ENCODE results near the gene SYNJ1. TPM values are rescaled to one million over a fixed set of nuclear protein-coding genes. Genes with fewer than 3 reads are reported as not detected.

The SYNJ1 gene
- total and polyA plus RNA-seq, 2 of the 13 experiments (the other 11 are each of a cell fraction or from before 2014, with no cell fraction given): 2.0 to 2.7 TPM

DNA sequence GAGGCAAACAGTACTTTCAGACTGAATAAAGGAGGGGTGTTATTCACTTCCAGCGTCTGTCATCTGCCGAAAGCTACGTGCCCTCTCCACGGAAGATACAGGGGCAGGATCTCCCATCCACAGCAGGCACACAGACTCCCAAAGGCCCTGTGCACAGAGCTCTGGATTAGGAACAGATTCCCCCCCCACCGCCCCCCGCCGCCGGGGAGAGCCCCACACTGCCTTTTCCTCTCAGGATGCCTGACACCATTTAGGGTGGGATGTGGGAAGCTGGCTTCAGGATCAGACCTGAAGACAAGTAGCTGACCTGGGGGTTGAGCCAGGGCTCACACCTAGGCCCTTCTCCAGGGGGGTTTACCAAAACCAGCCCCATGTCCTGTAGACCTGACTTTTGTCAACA is 134.1 kb downstream of the SYNJ1 start:
- H4K20me1 ChIP-seq (ENCODE audit: insufficient read depth, low read length): no peaks in the 10 kb centered on the region
- intact Hi-C loops (cut with micrococcal nuclease; ENCODE audit: unreplicated experiment): loop anchor here (10.0 kb wide), 1 partner anchor 1611 kb away; no protein-coding TSS in a partner anchor
- ATAC-seq (no peak), DNase-seq (ENCODE audit: low spot score) (no peak), FAIRE-seq (no peak)
- H3K36me3 ChIP-seq (replicated peaks in 1 of 2; ENCODE audit: control insufficient read depth in 1 of 2, insufficient read depth in 2 of 2, low read length in 2 of 2): no peaks in the 10 kb centered on the region
- peak overlapping the region; percentile 71 for H3K4me2 ChIP-seq (ENCODE audit: low read depth, low read length)
- ChIA-PET CTCF (ENCODE audit: low intra/inter-chr PET ratio, low total read pairs) (no interaction called here), POLR2A (interaction anchor here (1.2 to 1.7 kb wide), 4 partner anchors 9 to 24 kb away, joined by 4 to 9 read pairs (median 6); partner anchors contain the start of genes CFAP298 and TCP10L)
- 17% methylated on average over 5 of the region's 8 CpGs for WGBS (ENCODE audit: low lambda C conversion rate)
- in situ Hi-C loops (cut with HindIII; ENCODE audit: extremely low pct_ligation_motif_present, low pct_unique_long_range_greater_than_20kb): loop anchor here (5.0 kb wide), 1 partner anchor 181 kb away; the partner anchor contains the start of gene EVA1C
- no peak overlapping the region for H2AFZ ChIP-seq (ENCODE audit: low read length)
- peak overlapping the region; percentile 57 for H3K9ac ChIP-seq (ENCODE audit: insufficient read depth, low read depth, low read length)
- peak overlapping the region; percentile 84 for H3K27ac ChIP-seq (ENCODE audit: extremely low read length, insufficient read depth, low read length)
- no peaks in the 10 kb centered on the region for H3K9me3 ChIP-seq (ENCODE audit: low read length)
- H3K4me1 ChIP-seq (ENCODE audit: insufficient read depth, low read length): peaks cover 76% of the 10 kb centered on the region
- TF ChIP-seq MED13 (CRISPR knock-in tag; IDR thresholded peaks at IDR 0.05): no peak
- TF ChIP-seq, protein P1, sequence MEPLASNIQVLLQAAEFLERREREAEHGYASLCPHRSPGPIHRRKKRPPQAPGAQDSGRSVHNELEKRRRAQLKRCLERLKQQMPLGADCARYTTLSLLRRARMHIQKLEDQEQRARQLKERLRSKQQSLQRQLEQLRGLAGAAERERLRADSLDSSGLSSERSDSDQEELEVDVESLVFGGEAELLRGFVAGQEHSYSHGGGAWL (CRISPR knock-in tag; IDR thresholded peaks at IDR 0.05): no peak
- TF ChIP-seq RBM39 (IDR thresholded peaks at IDR 0.05; ENCODE audit: low read depth, low read length, poor library complexity, severe bottlenecking): no peak
- TF ChIP-seq, protein P2, sequence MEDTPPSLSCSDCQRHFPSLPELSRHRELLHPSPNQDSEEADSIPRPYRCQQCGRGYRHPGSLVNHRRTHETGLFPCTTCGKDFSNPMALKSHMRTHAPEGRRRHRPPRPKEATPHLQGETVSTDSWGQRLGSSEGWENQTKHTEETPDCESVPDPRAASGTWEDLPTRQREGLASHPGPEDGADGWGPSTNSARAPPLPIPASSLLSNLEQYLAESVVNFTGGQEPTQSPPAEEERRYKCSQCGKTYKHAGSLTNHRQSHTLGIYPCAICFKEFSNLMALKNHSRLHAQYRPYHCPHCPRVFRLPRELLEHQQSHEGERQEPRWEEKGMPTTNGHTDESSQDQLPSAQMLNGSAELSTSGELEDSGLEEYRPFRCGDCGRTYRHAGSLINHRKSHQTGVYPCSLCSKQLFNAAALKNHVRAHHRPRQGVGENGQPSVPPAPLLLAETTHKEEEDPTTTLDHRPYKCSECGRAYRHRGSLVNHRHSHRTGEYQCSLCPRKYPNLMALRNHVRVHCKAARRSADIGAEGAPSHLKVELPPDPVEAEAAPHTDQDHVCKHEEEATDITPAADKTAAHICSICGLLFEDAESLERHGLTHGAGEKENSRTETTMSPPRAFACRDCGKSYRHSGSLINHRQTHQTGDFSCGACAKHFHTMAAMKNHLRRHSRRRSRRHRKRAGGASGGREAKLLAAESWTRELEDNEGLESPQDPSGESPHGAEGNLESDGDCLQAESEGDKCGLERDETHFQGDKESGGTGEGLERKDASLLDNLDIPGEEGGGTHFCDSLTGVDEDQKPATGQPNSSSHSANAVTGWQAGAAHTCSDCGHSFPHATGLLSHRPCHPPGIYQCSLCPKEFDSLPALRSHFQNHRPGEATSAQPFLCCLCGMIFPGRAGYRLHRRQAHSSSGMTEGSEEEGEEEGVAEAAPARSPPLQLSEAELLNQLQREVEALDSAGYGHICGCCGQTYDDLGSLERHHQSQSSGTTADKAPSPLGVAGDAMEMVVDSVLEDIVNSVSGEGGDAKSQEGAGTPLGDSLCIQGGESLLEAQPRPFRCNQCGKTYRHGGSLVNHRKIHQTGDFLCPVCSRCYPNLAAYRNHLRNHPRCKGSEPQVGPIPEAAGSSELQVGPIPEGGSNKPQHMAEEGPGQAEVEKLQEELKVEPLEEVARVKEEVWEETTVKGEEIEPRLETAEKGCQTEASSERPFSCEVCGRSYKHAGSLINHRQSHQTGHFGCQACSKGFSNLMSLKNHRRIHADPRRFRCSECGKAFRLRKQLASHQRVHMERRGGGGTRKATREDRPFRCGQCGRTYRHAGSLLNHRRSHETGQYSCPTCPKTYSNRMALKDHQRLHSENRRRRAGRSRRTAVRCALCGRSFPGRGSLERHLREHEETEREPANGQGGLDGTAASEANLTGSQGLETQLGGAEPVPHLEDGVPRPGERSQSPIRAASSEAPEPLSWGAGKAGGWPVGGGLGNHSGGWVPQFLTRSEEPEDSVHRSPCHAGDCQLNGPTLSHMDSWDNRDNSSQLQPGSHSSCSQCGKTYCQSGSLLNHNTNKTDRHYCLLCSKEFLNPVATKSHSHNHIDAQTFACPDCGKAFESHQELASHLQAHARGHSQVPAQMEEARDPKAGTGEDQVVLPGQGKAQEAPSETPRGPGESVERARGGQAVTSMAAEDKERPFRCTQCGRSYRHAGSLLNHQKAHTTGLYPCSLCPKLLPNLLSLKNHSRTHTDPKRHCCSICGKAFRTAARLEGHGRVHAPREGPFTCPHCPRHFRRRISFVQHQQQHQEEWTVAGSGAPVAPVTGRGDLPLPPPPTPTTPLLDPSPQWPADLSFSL (CRISPR knock-in tag; IDR thresholded peaks at IDR 0.05): no peak
- no peak for TF ChIP-seq ATF7 (IDR thresholded peaks at IDR 0.05)
- no peak for TF ChIP-seq ATF7 (CRISPR knock-in tag; IDR thresholded peaks at IDR 0.05)
- no peak for TF ChIP-seq DMAP1 (CRISPR knock-in tag; IDR thresholded peaks at IDR 0.05)
- no peak for TF ChIP-seq SALL2 (CRISPR knock-in tag; IDR thresholded peaks at IDR 0.05)
- TF ChIP-seq SMYD3 (CRISPR knock-in tag; IDR thresholded peaks at IDR 0.05): no peak
- TF ChIP-seq ZNF550 (CRISPR knock-in tag; IDR thresholded peaks at IDR 0.05; ENCODE audit: borderline replicate concordance): no peak
- TF ChIP-seq ZNF33A (CRISPR knock-in tag; IDR thresholded peaks at IDR 0.05; ENCODE audit: borderline replicate concordance): no peak
- TF ChIP-seq SRF (IDR thresholded peaks at IDR 0.05; ENCODE audit: low read depth, low read length): no peak
- TF ChIP-seq KLF15 (CRISPR knock-in tag; IDR thresholded peaks at IDR 0.05; ENCODE audit: borderline replicate concordance): no peak
- TF ChIP-seq, protein P3, sequence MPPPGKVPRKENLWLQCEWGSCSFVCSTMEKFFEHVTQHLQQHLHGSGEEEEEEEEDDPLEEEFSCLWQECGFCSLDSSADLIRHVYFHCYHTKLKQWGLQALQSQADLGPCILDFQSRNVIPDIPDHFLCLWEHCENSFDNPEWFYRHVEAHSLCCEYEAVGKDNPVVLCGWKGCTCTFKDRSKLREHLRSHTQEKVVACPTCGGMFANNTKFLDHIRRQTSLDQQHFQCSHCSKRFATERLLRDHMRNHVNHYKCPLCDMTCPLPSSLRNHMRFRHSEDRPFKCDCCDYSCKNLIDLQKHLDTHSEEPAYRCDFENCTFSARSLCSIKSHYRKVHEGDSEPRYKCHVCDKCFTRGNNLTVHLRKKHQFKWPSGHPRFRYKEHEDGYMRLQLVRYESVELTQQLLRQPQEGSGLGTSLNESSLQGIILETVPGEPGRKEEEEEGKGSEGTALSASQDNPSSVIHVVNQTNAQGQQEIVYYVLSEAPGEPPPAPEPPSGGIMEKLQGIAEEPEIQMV (CRISPR knock-in tag; IDR thresholded peaks at IDR 0.05; ENCODE audit: low read depth): no peak
- no TSS peak for BruUV-seq (replicated peaks)
- no peaks in the 10 kb centered on the region for H3K79me2 ChIP-seq (ENCODE audit: insufficient read depth, low read length)
- peak overlapping the region in 2 of 3 experiments; percentile 35 to 59; a peak in 3 of 6 replicates for H3K4me3 ChIP-seq (replicated peaks in 1 of 3; ENCODE audit: insufficient read depth in 1 of 3, low read depth in 2 of 3, low read length in 3 of 3)
- H3K27me3 ChIP-seq (ENCODE audit: control insufficient read depth in 1 of 2, insufficient read depth in 2 of 2, low read length in 2 of 2): no peaks in the 10 kb centered on the region
